Loucy (cell line): Measurements from ENCODE around the gene DDX60.

Source experiments
- CTCF ChIP-seq: fragments of 200-600 bp; sonication (generic); conservative IDR thresholded peaks from 2 replicates; pipeline ENCODE4 v1.5.1; 2014; ENCODE audit warnings: mild to moderate bottlenecking, antibody characterized with exemption, low read length
- EZH2phosphoT487 ChIP-seq: fragments of 200-600 bp; IDR thresholded peaks from 2 replicates; pipeline ENCODE4 v1.6.1; 2018; ENCODE audit warnings: antibody characterized with exemption, mild to moderate bottlenecking, moderate library complexity, borderline replicate concordance

GRCh38 chr4:168334053-168334452 lies 15.5 kb upstream of the DDX60 start:
- TF ChIP-seq CTCF = no peak
- TF ChIP-seq EZH2phosphoT487 = no peak
